Lung (tissue), 12 donors: ENCODE data around the gene LARGE1. TPM values are rescaled to one million over a fixed set of nuclear protein-coding genes. Genes with fewer than 3 reads are reported as not detected.

Source experiments
- ATAC-seq: fragments of 200-7000 bp; cut with Tn5 transposase; one replicate; pipeline ENCODE4 v1.9.1; 2020; ENCODE audit warnings: moderate number of reproducible peaks; ENCODE audit not compliant: insufficient read depth, low FRiP score
- DNase-seq, 3 donors: peaks; one replicate each; pipeline ENCODE4 v3.0.0-alpha.2; 2013 to 2017
- H3K27ac ChIP-seq, 2 donors: one replicate each; pipeline ENCODE4 v1.5.1; 2013; ENCODE audit warnings: mild to moderate bottlenecking in 2 of 2, moderate library complexity in 2 of 2, control low read depth in 1 of 2, inconsistent platforms in 1 of 2, low read depth in 1 of 2, low read length in 1 of 2
- H3K27me3 ChIP-seq, 3 donors: one replicate each; pipeline ENCODE4 v1.5.1; 2013; ENCODE audit warnings: low read length in 2 of 3; ENCODE audit not compliant: control insufficient read depth in 3 of 3, insufficient read depth in 3 of 3
- H3K36me3 ChIP-seq, 4 donors: one replicate each; pipeline ENCODE4 v1.5.1; 2013; ENCODE audit warnings: low read length in 4 of 4, mild to moderate bottlenecking in 1 of 4, moderate library complexity in 1 of 4; ENCODE audit not compliant: control insufficient read depth in 4 of 4, insufficient read depth in 4 of 4
- H3K4me1 ChIP-seq, 5 donors: one replicate each; pipeline ENCODE4 v1.5.1; 2013; ENCODE audit warnings: low read length in 5 of 5, mild to moderate bottlenecking in 2 of 5, moderate library complexity in 1 of 5; ENCODE audit not compliant: control insufficient read depth in 5 of 5, insufficient read depth in 5 of 5
- H3K4me3 ChIP-seq: one replicate; pipeline ENCODE4 v1.5.1; 2013; ENCODE audit warnings: mild to moderate bottlenecking, control low read depth, moderate library complexity
- H3K9ac ChIP-seq, 2 donors: one replicate each; pipeline ENCODE4 v1.5.1; 2013; ENCODE audit warnings: low read length in 2 of 2, control low read depth in 1 of 2; ENCODE audit not compliant: insufficient read depth in 1 of 2
- H3K9me3 ChIP-seq, 4 donors: one replicate each; pipeline ENCODE4 v1.5.1; 2013; ENCODE audit warnings: low read length in 3 of 4, mild to moderate bottlenecking in 1 of 4, moderate library complexity in 1 of 4; ENCODE audit not compliant: control insufficient read depth in 4 of 4, insufficient read depth in 3 of 4
- WGBS, 2 donors: extraction: QIAGEN DNeasy Blood & Tissue Kit; methylation state at CpG; one replicate each; pipeline ENCODE4 v1.1.7; 2013; 5-methylcytosine and 5-hydroxymethylcytosine counted together
- polyA plus RNA-seq, 2 donors: library from polyadenylated mRNA; stranded (reverse); fragments of 200-250 nt; gene quantifications; one replicate each; pipeline ENCODE4 v1.2.1, GENCODE V29; 2013
- total RNA-seq, 2 donors: library from RNA; depleted of rRNA in 1 of 2; stranded (reverse); fragments of >200 nt in 1 of 2; gene quantifications; one replicate each; pipeline ENCODE4 v1.2.1, GENCODE V29; 2014 to 2021
- TF ChIP-seq, protein P1 (sequence below): IDR thresholded peaks from 2 replicates; pipeline ENCODE4 v1.5.1; 2012; ENCODE audit warnings: mild to moderate bottlenecking; ENCODE audit errors: control extremely low read depth, extremely low read depth
- donor health status: control.
- donor health status: control.
- donor health status: Bipolar disorder and iron deficiency.
- donor health status: healthy.
- donor health status: DM: yes; HTN: yes; CAD: no.

Gene LARGE1
- total and polyA plus RNA-seq, 4 donors: 2.9 to 41.1 (median 15.4) TPM

DNA sequence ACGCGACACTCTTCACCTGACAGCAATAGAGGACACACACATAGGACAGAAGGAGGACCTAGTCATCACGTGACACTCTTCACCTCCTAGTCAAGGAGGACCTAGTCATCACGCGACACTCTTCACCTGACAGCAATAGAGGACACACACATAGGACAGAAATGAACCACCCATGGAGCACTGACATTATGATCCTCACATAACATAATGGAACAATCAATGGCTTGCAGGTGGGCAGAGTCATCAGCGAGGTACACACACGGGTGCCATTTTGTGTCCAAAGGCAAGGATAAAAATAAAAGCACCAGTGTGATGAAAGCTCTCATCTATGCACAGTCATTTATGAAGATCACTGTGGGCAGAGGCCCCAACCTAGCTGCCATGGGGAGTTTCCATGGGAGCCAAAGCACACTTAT lies 354.7 kb downstream of the LARGE1 start:
- Histone ChIP-seq H3K27me3 (no peaks in the 10 kb centered on the region), H3K36me3 (no peaks in the 10 kb centered on the region), H3K9me3 (peaks cover 0 to 2% (median 0%) of the 10 kb centered on the region in 4 donors), H3K9ac (no peak overlapping the region), H3K27ac (peak overlapping the region in 1 of 2 donors; percentile 56), H3K4me1 (peaks cover 0 to 11% (median 0%) of the 10 kb centered on the region in 5 donors), H3K4me3 (no peak overlapping the region)
- no peak for ATAC-seq
- DNase-seq: no peak
- TF ChIP-seq, protein P1, sequence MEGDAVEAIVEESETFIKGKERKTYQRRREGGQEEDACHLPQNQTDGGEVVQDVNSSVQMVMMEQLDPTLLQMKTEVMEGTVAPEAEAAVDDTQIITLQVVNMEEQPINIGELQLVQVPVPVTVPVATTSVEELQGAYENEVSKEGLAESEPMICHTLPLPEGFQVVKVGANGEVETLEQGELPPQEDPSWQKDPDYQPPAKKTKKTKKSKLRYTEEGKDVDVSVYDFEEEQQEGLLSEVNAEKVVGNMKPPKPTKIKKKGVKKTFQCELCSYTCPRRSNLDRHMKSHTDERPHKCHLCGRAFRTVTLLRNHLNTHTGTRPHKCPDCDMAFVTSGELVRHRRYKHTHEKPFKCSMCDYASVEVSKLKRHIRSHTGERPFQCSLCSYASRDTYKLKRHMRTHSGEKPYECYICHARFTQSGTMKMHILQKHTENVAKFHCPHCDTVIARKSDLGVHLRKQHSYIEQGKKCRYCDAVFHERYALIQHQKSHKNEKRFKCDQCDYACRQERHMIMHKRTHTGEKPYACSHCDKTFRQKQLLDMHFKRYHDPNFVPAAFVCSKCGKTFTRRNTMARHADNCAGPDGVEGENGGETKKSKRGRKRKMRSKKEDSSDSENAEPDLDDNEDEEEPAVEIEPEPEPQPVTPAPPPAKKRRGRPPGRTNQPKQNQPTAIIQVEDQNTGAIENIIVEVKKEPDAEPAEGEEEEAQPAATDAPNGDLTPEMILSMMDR: no peak
- WGBS, 2 donors: 96 to 97% methylated on average over 7 of the region's 7 CpGs

DNA sequence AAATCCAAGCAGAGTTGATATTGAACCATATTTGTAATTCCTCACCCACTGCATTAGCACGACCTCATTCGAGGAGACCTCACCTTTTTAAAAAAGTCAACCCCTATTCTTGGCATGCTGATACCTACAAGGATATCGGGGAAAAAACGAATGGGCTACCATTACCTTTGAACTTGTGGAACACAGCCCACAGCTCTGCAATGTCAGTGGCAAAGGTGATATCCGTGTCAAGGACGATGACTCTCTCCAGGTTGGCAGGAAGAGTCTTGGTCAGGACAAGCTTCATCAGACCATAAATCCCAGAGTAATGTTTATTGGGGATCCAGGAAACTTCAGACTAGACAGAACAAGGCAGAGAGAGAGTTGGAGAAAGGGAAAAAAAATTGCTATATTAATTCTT lies 355.6 kb downstream of the LARGE1 start:
- 90 to 95% methylated on average over 6 of the region's 6 CpGs for WGBS, 2 donors
- ATAC-seq (no peak), DNase-seq (no peak)
- H3K9me3 ChIP-seq: peaks cover 0 to 2% (median 0%) of the 10 kb centered on the region in 4 donors
- peaks cover 0 to 11% (median 0%) of the 10 kb centered on the region in 5 donors for H3K4me1 ChIP-seq
- no peak overlapping the region for H3K9ac ChIP-seq
- TF ChIP-seq, protein P1: no peak
- no peak overlapping the region for H3K4me3 ChIP-seq
- H3K27ac ChIP-seq: peak overlapping the region in 1 of 2 donors; percentile 59
- H3K27me3 ChIP-seq: no peaks in the 10 kb centered on the region
- H3K36me3 ChIP-seq: no peaks in the 10 kb centered on the region

DNA sequence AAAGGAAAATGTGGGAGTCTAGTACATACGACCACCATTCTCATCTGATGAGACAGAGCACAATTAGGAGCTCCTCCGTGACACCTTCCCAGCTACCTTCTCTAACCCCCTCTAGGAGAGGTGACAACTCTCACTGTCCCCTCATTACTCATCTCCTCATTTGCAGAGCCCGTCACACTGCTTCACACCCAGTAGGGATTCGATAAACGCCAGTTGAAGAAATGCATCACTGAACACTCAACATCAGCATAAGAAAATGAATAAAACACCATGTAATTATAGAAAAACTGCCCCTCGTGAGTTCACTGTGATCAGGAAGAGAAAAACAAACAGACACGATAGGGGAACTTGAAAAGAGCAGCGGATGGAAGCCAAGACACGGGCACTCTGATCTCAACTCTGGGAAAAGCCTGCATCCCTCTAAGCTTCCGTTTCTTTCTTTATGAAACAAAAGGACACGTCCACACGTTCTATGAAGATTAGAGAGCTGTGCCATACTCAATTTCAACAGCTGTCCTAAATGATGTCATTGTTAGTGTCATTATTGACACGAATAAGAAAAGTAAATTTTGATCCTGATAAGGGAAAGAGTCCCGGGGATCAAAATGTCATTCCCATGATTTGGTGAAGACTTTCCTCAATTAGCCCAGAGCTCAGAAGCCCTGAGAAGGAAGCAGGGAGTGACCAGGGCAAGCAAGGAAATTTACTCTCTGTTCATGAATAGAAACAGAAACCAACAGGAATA lies 356.9 kb downstream of the LARGE1 start:
- H3K27ac ChIP-seq: peak overlapping the region in 1 of 2 donors; percentile 26
- no peak overlapping the region for H3K4me3 ChIP-seq
- H3K9me3 ChIP-seq: peaks cover 0 to 2% (median 0%) of the 10 kb centered on the region in 4 donors
- no peaks in the 10 kb centered on the region for H3K27me3 ChIP-seq
- WGBS, 2 donors: 59 to 65% methylated on average over 14 of the region's 14 CpGs
- no peak for ATAC-seq
- TF ChIP-seq, protein P1: no peak
- H3K9ac ChIP-seq: peak overlapping the region in 1 of 2 donors; percentile 50
- peak in 2 of 3 donors; percentile 32 to 70 for DNase-seq
- H3K36me3 ChIP-seq: no peaks in the 10 kb centered on the region
- H3K4me1 ChIP-seq: peaks cover 0 to 7% (median 0%) of the 10 kb centered on the region in 5 donors
